Measurements from ENCODE around the gene ENHO. TPM values are rescaled to one million over a fixed set of nuclear protein-coding genes. Genes with fewer than 3 reads are reported as not detected.
A peak's percentile ranks its signal among the peaks of the same experiment; 100 is the strongest.

Gene ENHO
- total RNA-seq, 6 experiments from 2014 or later, result 1.5 to 2.7 (median 2.1) TPM

GRCh38 chr9:34514816-34515215 lies 8.0 kb downstream of the ENHO start:
- H3K4me1 ChIP-seq, result peaks cover 0 to 14% (median 4%) of the 10 kb centered on the region in 4 donors
- DNase-seq (peak in 1 of 3 donors; percentile 1), ATAC-seq (no peak)
- TF ChIP-seq CTCF (IDR thresholded peaks at IDR 0.05) (no peak), POLR2A (IDR thresholded peaks at IDR 0.05) (no peak)
- H3K36me3 ChIP-seq, result no peaks in the 10 kb centered on the region
- H3K4me3 ChIP-seq, result no peak overlapping the region
- intact Hi-C loops (cut with DNase I), result no loop called here
- H3K27me3 ChIP-seq, result no peaks in the 10 kb centered on the region
- H3K27ac ChIP-seq, result no peak overlapping the region
- WGBS (ENCODE audit: insufficient coverage, low coverage, low lambda C conversion rate, missing lambda C conversion rate), result 89% methylated on average over 2 of the region's 3 CpGs
- H3K9me3 ChIP-seq, result no peaks in the 10 kb centered on the region

GRCh38 chr9:34514401-34514800 lies 8.4 kb downstream of the ENHO start:
- Histone ChIP-seq H3K4me3 (no peak overlapping the region), H3K4me1 (peaks cover 0 to 14% (median 4%) of the 10 kb centered on the region in 4 donors), H3K27ac (no peak overlapping the region), H3K9me3 (no peaks in the 10 kb centered on the region), H3K27me3 (no peaks in the 10 kb centered on the region), H3K36me3 (no peaks in the 10 kb centered on the region)
- peak in 1 of 3 donors; percentile 35 for DNase-seq
- no peak for ATAC-seq
- intact Hi-C loops (cut with DNase I), result no loop called here
- TF ChIP-seq CTCF (IDR thresholded peaks at IDR 0.05) (no peak), POLR2A (IDR thresholded peaks at IDR 0.05) (no peak)
- 82% methylated on average over 2 of the region's 8 CpGs for WGBS (ENCODE audit: insufficient coverage, low coverage, low lambda C conversion rate, missing lambda C conversion rate)

- Histone ChIP-seq H3K4me3 (no peak overlapping the region), H3K27me3 (no peaks in the 10 kb centered on the region), H3K4me1 (peaks cover 0 to 14% (median 4%) of the 10 kb centered on the region in 4 donors), H3K36me3 (no peaks in the 10 kb centered on the region), H3K9me3 (no peaks in the 10 kb centered on the region), H3K27ac (no peak overlapping the region)
- ATAC-seq (no peak), DNase-seq (peak in 1 of 3 donors; percentile 28)
- TF ChIP-seq CTCF (IDR thresholded peaks at IDR 0.05) (no peak), POLR2A (IDR thresholded peaks at IDR 0.05) (no peak)
- intact Hi-C loops (cut with DNase I), result no loop called here
- WGBS (ENCODE audit: insufficient coverage, low coverage, low lambda C conversion rate, missing lambda C conversion rate), result 76% methylated on average over 2 of the region's 2 CpGs
Measured at GRCh38 chr9:34513567-34514214, 9.1 kb downstream of the ENHO start.

- WGBS (ENCODE audit: insufficient coverage, low coverage, low lambda C conversion rate, missing lambda C conversion rate), result 55% methylated on average over 7 of the region's 9 CpGs
- no peak overlapping the region for H3K4me3 ChIP-seq
- H3K4me1 ChIP-seq, result peaks cover 0 to 14% (median 4%) of the 10 kb centered on the region in 4 donors
- ATAC-seq, result peak; percentile 85 to 91 (median 88)
- H3K27me3 ChIP-seq, result no peaks in the 10 kb centered on the region
- intact Hi-C loops (cut with DNase I), result no loop called here
- H3K36me3 ChIP-seq, result no peaks in the 10 kb centered on the region
- no peaks in the 10 kb centered on the region for H3K9me3 ChIP-seq
- TF ChIP-seq CTCF (IDR thresholded peaks at IDR 0.05) (no peak), POLR2A (IDR thresholded peaks at IDR 0.05) (no peak)
- H3K27ac ChIP-seq, result peak overlapping the region in 1 of 3 donors; percentile 56
- DNase-seq, result peak in 1 of 3 donors; percentile 55
Measured at GRCh38 chr9:34512131-34513078, 10.4 kb downstream of the ENHO start.
